ENCODE data around the gene GTPBP4. TPM values are rescaled to one million over a fixed set of nuclear protein-coding genes. Genes with fewer than 3 reads are reported as not detected.

Gene GTPBP4
- total and polyA plus RNA-seq, 9 of the 15 experiments (the other 6 are each of a cell fraction or from before 2014, with no cell fraction given), result 79.0 to 155 (median 128) TPM

- TF ChIP-seq NCOA6 (IDR thresholded peaks at IDR 0.05) (no peak), MTA3 (IDR thresholded peaks at IDR 0.05; ENCODE audit: borderline replicate concordance) (no peak), ZNF518B (CRISPR knock-in tag; IDR thresholded peaks at IDR 0.05) (no peak), MCM2 (IDR thresholded peaks at IDR 0.05; ENCODE audit: low read depth) (no peak), ZNF644 (tag; IDR thresholded peaks at IDR 0.05; ENCODE audit: low read depth) (no peak), ATF3 (IDR thresholded peaks at IDR 0.05) (peak; percentile 64), ATF3 (CRISPR knock-in tag; conservative IDR thresholded peaks at IDR 0.05) (no peak), MYC (IDR thresholded peaks at IDR 0.05; ENCODE audit: low read depth, low read length) (0 out of 2 replicates have a peak, but pooled peaks have one; percentile 24), MYC (CRISPR knock-in tag; IDR thresholded peaks at IDR 0.05; ENCODE audit: borderline replicate concordance, low read depth) (no peak), ZBTB8A (IDR thresholded peaks at IDR 0.05; ENCODE audit: partially characterized antibody) (no peak)
These were observed 18.6 kb upstream of the GTPBP4 start (continued) for GRCh38 chr10:969473-970150.

Measured in K562 (cell line).